ENCODE data around the gene AHRR.
"Not testable (repeated sequence)": the region's sequence is repeated elsewhere in the genome, so short reads cannot be mapped to it uniquely, and the experiment has no call there.

The AHRR gene

GRCh38 chr5:321230-321725 lies at the start of gene AHRR:
TSS of gene AHRR (plus strand) at chr5:321714. CDS start at chr5:343903, 22,189 bp downstream.
- no peak for DNase-seq (ENCODE audit: low spot score)

- DNase-seq (ENCODE audit: low spot score), result not testable (repeated sequence)
Measured at GRCh38 chr5:271828-272167, 49.7 kb upstream of the AHRR start.

- not testable (repeated sequence) for DNase-seq (ENCODE audit: low spot score)
Measured at GRCh38 chr5:273091-273490, 48.4 kb upstream of the AHRR start.

GRCh38 chr5:273491-273890 lies 48.0 kb upstream of the AHRR start:
- not testable (repeated sequence) for DNase-seq (ENCODE audit: low spot score)

GRCh38 chr5:274346-274745 lies 47.2 kb upstream of the AHRR start:
- DNase-seq (ENCODE audit: low spot score), result not testable (repeated sequence)

- DNase-seq (ENCODE audit: low spot score), result no peak
Measured at GRCh38 chr5:278646-279045, 42.9 kb upstream of the AHRR start.

GRCh38 chr5:279051-279665 lies 42.4 kb upstream of the AHRR start:
- not testable (repeated sequence) for DNase-seq (ENCODE audit: low spot score)

GRCh38 chr5:285991-286557 lies 35.4 kb upstream of the AHRR start:
- no peak for DNase-seq (ENCODE audit: low spot score)

- not testable (repeated sequence) for DNase-seq (ENCODE audit: low spot score)
Measured at GRCh38 chr5:290200-290599, 31.3 kb upstream of the AHRR start.

- not testable (repeated sequence) for DNase-seq (ENCODE audit: low spot score)
Measured at GRCh38 chr5:291345-291744, 30.2 kb upstream of the AHRR start.

- DNase-seq (ENCODE audit: low spot score), result not testable (repeated sequence)
Measured at GRCh38 chr5:294788-295187, 26.7 kb upstream of the AHRR start.

GRCh38 chr5:296207-296606 lies 25.3 kb upstream of the AHRR start:
- DNase-seq (ENCODE audit: low spot score), result not testable (repeated sequence)

GRCh38 chr5:296954-297353 lies 24.6 kb upstream of the AHRR start:
- DNase-seq (ENCODE audit: low spot score), result not testable (repeated sequence)

GRCh38 chr5:297448-297847 lies 24.1 kb upstream of the AHRR start:
- DNase-seq (ENCODE audit: low spot score), result not testable (repeated sequence)

GRCh38 chr5:297991-298736 lies 23.4 kb upstream of the AHRR start:
- DNase-seq (ENCODE audit: low spot score), result not testable (repeated sequence)

- no peak for DNase-seq (ENCODE audit: low spot score)
Measured at GRCh38 chr5:298737-299125, 22.8 kb upstream of the AHRR start.

- not testable (repeated sequence) for DNase-seq (ENCODE audit: low spot score)
Measured at GRCh38 chr5:299921-300320, 21.6 kb upstream of the AHRR start.

GRCh38 chr5:300691-301435 lies 20.7 kb upstream of the AHRR start:
- not testable (repeated sequence) for DNase-seq (ENCODE audit: low spot score)

- not testable (repeated sequence) for DNase-seq (ENCODE audit: low spot score)
Measured at GRCh38 chr5:302416-302815, 19.1 kb upstream of the AHRR start.

- no peak for DNase-seq (ENCODE audit: low spot score)
Measured at GRCh38 chr5:302966-303365, 18.5 kb upstream of the AHRR start.

- not testable (repeated sequence) for DNase-seq (ENCODE audit: low spot score)
Measured at GRCh38 chr5:303741-304140, 17.8 kb upstream of the AHRR start.

- no peak for DNase-seq (ENCODE audit: low spot score)
Measured at GRCh38 chr5:305050-305449, 16.5 kb upstream of the AHRR start.

All from cerebellar cortex (tissue), 1 donor.